Measurements from ENCODE around the gene NOL3. TPM values are rescaled to one million over a fixed set of nuclear protein-coding genes. Genes with fewer than 3 reads are reported as not detected.

NOL3 gene
- total RNA-seq, 1 experiment from 2014 or later, result 5.6 TPM

- H4K91ac ChIP-seq (ENCODE audit: insufficient read length, low read depth, low read length), result no peak overlapping the region
- peak overlapping the region; percentile 65 for H3K4me2 ChIP-seq (ENCODE audit: insufficient read depth, insufficient read length, low read length)
- Mint-ChIP-seq H3K27ac (peak overlapping the region in 2 of 3 experiments; percentile 13 to 28; a peak in 1 of 7 replicates), H3K4me3 (peak overlapping the region; percentile 65 to 80), H3K9me3 (peaks cover 0 to 5% of the 10 kb centered on the region in 2 experiments; a peak in 3 of 5 replicates), H3K4me1 (peaks cover 10 to 16% of the 10 kb centered on the region in 2 experiments), H3K36me3 (ENCODE audit: insufficient read depth in 1 of 3, low read depth in 3 of 3) (peaks cover 10 to 25% (median 23%) of the 10 kb centered on the region in 3 experiments), H3K27me3 (ENCODE audit: low read depth) (peaks cover 57% of the 10 kb centered on the region)
- H3K79me2 ChIP-seq (ENCODE audit: insufficient read depth, low read length), result no peaks in the 10 kb centered on the region
- H3K18ac ChIP-seq (ENCODE audit: insufficient read length, low read depth, low read length), result no peak overlapping the region
- no peak overlapping the region for H3K4ac ChIP-seq (ENCODE audit: low read depth, low read length)
- no CpG with 5 or more reads among the region's 8 CpGs for WGBS (ENCODE audit: extremely low coverage, insufficient read length, low lambda C conversion rate)
- H2AFZ ChIP-seq (ENCODE audit: low read length), result no peak overlapping the region
- H3K27ac ChIP-seq (ENCODE audit: insufficient read length, low read depth, low read length), result no peak overlapping the region
- no peak overlapping the region for H3T11ph ChIP-seq (ENCODE audit: low read length)
- peaks cover 39% of the 10 kb centered on the region for H3K27me3 ChIP-seq (ENCODE audit: insufficient read depth, low read length)
- H3K23ac ChIP-seq (ENCODE audit: insufficient read length, low read depth, low read length), result no peak overlapping the region
- H2BK12ac ChIP-seq (ENCODE audit: insufficient read length, low read depth, low read length), result no peak overlapping the region
- H2AK5ac ChIP-seq (ENCODE audit: insufficient read length, low read length), result no peak overlapping the region
- no peaks in the 10 kb centered on the region for H4K20me1 ChIP-seq (ENCODE audit: control insufficient read depth, insufficient read depth, insufficient read length)
- no peak overlapping the region for H4K8ac ChIP-seq (replicated peaks; ENCODE audit: insufficient read length, low read depth, low read length)
- no peak overlapping the region for H2BK120ac ChIP-seq (ENCODE audit: low read depth, low read length, poor library complexity, severe bottlenecking)
- no peak for DNase-seq
- H3K4me1 ChIP-seq (ENCODE audit: insufficient read depth, low read length), result no peaks in the 10 kb centered on the region
- H3K23me2 ChIP-seq (ENCODE audit: insufficient read length, low read depth, low read length, poor library complexity, severe bottlenecking), result peaks cover 15% of the 10 kb centered on the region
- H4K5ac ChIP-seq (ENCODE audit: insufficient read length, low read depth, low read length), result no peak overlapping the region
- no peak overlapping the region for H2BK5ac ChIP-seq (ENCODE audit: insufficient read length, low read length)
- H3K56ac ChIP-seq (ENCODE audit: insufficient read length, low read depth, low read length), result no peak overlapping the region
- H3K79me1 ChIP-seq (ENCODE audit: insufficient read depth, low read depth, low read length, poor library complexity, severe bottlenecking), result no peaks in the 10 kb centered on the region
- TF ChIP-seq CTCF (conservative IDR thresholded peaks at IDR 0.05), result no peak
- H3K9me3 ChIP-seq (ENCODE audit: control insufficient read depth, low read depth, low read length), result no peaks in the 10 kb centered on the region
- no peak overlapping the region for H3K14ac ChIP-seq (ENCODE audit: insufficient read depth, low read length)
- no peak overlapping the region for H3K9ac ChIP-seq (ENCODE audit: extremely low read depth, insufficient read length, low read length)
- H2BK15ac ChIP-seq (ENCODE audit: low read depth, low read length), result no peak overlapping the region
- H2BK20ac ChIP-seq (ENCODE audit: low read depth, low read length, poor library complexity, severe bottlenecking), result no peak overlapping the region
Measured at GRCh38 chr16:67151431-67152097, 18.8 kb upstream of the NOL3 start.
